Epidermal melanocyte (primary cell): ENCODE results near the gene GPR152.

ENCODE experiments used
- DNase-seq: peaks from one replicate; pipeline ENCODE4 v3.0.0; 2011; ENCODE audit warnings: low spot score; ENCODE audit not compliant: insufficient read length

The GPR152 gene

DNA sequence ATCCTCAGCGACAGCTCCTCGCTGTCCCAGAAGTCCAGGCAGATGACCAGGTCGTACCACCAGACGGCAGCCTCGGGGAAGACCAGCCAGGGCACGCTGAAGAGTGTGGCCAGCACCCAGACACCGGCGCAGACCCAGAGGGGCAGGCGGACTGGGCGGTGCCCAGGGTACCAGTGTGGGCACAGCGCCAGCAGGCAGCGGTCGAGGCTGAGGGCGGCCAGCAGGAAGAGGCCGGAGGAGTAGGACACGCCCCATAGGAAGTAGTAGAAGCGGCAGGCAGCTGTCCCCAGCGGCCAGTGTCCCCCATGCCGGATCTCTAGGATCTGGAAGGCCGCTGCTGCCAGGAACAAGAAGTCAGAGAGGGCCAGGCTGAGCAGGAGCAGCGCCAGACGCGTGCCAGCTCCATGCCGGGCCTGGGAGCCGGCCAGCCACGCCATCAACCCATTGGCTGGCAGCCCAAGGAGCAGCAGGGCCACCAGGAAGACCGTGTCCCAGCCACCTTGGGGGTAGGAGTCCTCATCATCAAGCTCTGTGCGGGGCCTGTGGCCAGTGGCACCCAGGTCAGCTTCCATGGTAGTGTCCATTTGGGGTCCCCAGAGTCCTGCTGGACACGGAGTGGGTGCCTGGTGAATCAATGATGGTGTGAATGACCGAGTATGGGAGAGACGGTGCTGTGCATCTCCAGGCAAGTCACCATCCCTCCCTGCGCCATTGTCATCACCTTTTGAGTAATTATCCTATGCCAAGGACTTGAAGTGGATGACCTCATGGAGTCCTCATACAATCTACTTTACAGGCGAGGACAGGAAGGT lies at the start of gene GPR152:
Gene GPR152 (minus strand): TSS at position 589 of the 812 bp plus-strand sequence. CDS start 5 bp downstream, at position 584.
- DNase-seq = no peak

DNA sequence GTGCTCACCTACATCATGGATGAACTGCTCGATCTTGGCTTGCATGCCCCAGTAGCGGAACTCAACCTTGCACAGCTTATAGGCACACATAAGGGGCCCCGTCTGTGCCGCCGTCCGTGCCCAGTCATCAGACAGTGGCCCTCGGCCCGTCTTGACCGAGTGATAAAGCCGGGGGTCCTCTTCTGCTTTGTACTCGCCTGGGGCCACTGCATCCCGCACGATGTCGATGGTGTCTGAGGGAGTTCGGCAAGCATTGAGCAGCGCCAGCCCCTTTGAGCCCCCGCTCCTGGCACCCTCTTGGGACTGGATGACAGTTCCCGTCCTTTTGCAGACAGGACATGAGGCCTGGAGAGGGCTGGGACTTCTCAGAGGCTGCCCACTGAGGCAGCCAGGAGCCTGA lies 49.3 kb upstream of the GPR152 start:
- DNase-seq = no peak

DNA sequence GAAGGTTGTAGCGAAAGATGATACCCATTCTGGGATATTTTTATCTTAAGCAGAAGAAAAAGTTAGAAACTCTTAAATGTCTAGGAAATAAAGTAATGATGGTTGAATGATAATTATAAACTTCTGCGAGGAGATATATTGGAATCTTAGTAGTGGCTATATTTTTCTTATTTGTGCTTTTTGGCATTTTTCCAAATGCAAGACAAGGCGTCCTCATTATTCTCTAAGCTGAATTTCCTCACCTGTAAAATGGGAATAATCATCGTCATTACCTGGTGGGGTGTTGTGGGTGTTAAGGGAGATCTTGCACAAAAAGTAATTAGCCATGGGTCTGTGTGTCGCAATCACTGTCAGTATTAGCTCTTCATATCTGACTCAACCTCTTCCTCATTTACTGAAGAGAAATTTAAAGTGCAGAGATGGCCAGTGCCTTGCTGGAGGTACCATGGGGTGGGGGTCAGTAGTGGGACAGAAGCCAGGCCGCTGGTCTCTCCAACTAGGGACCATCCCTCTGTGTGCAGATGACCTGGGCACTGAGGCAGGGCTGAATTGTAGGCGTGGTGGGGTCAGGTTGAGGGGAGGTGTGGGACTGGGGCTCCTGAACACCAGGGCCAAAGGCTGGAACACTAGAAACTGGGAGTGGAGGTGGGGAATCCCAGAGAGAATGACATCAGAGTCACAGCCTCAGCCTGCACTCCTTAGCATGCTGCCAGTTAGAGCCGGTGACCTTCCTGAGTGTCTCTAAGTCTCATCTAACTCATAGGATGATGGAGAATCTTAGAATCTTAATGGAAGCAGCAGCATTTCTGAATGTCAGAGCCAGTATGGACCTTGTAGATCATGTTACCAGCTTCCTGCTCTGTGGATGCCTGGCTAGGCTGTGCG lies 48.5 kb upstream of the GPR152 start:
- DNase-seq = no peak

GRCh38 chr11:67500484-67500821 lies 47.9 kb upstream of the GPR152 start:
- no peak for DNase-seq

DNA sequence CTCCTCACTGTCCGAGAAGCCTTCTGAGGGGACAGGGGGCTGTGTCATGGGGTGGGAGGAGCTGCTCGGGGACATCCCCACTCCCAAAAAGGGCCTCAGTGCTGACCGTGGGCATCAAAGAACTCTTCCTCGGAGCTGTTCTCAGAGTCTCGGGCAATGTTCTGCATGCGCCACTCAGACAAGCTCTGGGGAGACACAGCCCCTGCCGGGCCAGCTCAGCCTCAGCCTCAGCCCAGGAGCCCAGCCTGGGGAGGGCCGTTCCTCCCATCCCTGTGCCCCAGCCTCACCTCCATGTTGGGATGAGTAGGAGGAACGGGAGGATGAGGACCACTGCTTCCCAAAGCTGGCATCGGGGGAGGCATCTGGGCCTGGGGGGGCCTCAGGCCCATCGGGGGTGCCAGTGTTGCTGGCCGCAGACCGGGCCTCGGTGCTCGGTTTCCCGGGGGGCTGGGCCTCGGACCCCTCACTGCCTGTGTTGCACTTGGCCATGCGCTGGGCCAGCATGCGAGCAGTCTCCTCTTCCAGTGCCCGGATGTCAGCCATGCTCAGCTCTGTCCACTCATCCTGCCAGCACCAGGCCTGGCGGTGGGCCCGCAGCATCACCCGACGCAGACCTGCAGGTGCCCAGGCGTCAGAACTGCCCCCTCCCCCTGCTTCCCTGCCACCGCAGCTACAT lies 47.4 kb upstream of the GPR152 start:
- DNase-seq = no peak

GRCh38 chr11:67498544-67498972 lies 46.0 kb upstream of the GPR152 start:
- no peak for DNase-seq

DNA sequence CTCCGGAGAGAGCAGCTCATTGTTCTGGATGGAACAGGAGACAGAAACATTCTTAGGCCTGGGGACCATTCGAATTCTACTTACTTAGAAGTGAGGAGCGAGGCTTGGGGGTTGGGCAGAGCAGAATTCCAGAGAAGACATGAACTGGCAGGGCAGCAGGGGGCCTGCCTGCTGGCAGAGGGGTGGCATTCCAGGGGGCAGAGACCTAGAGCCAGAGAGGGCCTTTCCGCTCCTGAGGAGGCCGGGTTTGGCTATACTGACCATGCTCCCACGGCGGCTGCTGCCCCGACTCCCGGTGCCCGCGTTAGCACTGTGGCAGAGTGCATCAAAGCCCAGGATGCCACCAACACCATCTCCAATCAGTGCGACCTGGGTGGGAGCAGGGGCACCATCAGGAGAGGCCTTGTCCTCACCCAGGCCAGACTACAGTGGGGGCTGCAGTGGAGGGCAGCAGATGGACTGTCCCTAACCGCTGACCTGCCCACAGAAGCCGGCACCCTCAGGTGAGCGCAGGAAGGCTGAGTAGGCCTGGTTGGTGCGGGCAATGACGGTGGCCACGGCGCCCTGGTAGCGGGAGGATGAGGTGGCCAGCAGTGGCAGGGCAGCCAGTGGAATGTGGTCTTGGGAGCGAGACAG lies 45.2 kb upstream of the GPR152 start:
- DNase-seq = no peak

DNA sequence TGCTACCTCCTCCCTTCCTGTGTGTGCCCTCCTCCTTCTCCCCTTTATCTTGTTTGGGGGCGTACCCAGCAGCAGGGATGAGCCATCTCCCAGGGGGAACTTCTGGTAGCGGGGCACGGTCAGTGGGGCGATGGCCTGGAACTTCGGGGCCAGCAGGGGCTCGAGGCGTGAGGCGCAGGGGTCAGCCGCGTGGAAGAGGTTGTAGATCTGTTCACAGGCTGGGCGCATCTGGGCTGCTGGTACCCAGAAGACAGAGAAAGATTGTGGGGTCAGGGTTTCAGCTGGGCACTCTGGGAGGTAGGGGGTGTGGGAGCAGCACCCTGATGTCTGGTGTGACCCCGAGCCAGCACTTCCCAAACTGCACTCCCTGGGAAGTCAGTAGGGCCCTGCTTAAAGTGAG lies 43.6 kb upstream of the GPR152 start:
- no peak for DNase-seq

- no peak for DNase-seq
Observed at GRCh38 chr11:67495234-67496005, 42.9 kb upstream of the GPR152 start.

DNA sequence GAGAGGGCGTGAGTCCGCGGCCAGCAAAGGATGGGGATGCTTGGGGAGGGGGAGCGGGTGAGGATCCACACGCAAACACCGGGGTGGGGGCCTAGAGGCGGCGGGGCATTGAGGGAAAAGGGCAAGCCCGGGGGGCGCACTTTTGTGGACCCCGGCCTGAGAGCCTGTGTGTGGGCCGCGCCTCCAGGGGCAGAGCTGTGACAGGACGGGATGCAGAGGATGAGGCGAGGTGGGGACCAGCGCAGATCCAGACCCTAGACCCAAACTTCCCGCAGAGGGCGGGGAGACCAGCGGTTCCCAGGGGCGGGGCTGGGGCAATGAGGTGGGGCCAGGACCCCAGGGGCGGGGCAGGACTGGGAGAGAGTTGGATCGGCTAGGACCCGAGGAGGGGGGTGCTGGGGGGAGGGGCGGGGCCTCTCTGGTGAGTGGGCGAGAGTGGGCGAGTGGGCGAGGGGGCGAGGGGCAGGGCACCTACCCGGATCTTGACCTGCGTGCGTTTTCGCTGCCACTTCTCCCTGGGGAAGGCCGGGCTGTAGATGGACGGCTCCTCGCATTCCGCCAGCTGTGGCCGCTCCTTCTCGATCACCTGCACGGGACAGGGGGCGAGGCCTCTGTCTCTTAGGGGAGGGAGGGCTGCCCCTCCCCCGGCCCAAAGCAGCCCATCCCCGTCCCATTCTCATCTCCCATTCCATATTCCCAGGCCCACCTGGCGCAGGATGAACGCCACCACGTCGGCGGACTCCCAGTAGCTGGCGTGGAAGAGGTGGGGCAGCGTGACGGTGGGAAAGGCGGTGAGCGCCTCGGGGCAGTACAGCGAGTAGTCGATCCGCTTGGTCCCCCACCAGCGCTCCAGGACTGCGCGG lies 42.1 kb upstream of the GPR152 start:
- DNase-seq = no peak

GRCh38 chr11:67493548-67494370 lies 41.2 kb upstream of the GPR152 start:
- no peak for DNase-seq

GRCh38 chr11:67492801-67493547 lies 40.4 kb upstream of the GPR152 start:
- DNase-seq = no peak

GRCh38 chr11:67492069-67492727 lies 39.7 kb upstream of the GPR152 start:
- DNase-seq = no peak

- no peak for DNase-seq
Observed at GRCh38 chr11:67491276-67492068, 38.9 kb upstream of the GPR152 start.

- DNase-seq = no peak
Observed at GRCh38 chr11:67490727-67491065, 38.2 kb upstream of the GPR152 start.

GRCh38 chr11:67489885-67490726 lies 37.6 kb upstream of the GPR152 start:
- DNase-seq = no peak
